ENCODE measurements around the gene PLCZ1. TPM values are rescaled to one million over a fixed set of nuclear protein-coding genes. Genes with fewer than 3 reads are reported as not detected.

PLCZ1 gene
- total and polyA plus RNA-seq, 2 experiments from 2014 or later, result not detected

- no peaks in the 10 kb centered on the region for H3K79me2 ChIP-seq (replicated peaks; ENCODE audit: insufficient read depth)
- H3K36me3 Mint-ChIP-seq (ENCODE audit: low read depth), result no peaks in the 10 kb centered on the region
- H3K4me2 ChIP-seq, result no peak overlapping the region
- no peak overlapping the region for H2AFZ ChIP-seq
- no peak overlapping the region for H3K27ac ChIP-seq (ENCODE audit: low read depth)
- no peaks in the 10 kb centered on the region for H3K9me2 ChIP-seq (ENCODE audit: insufficient read depth)
- H3K27me3 Mint-ChIP-seq (ENCODE audit: insufficient read depth, low read depth, poor library complexity), result peaks cover 2% of the 10 kb centered on the region
- TF ChIP-seq ZNF114 (CRISPR knock-in tag; IDR thresholded peaks at IDR 0.05) (no peak), ZNF462 (CRISPR knock-in tag; IDR thresholded peaks at IDR 0.05) (no peak)
- no peak for ATAC-seq
- no peaks in the 10 kb centered on the region for H3K36me3 ChIP-seq (ENCODE audit: insufficient read depth)
- no peak overlapping the region for H3K4me3 ChIP-seq
- H3K4me1 Mint-ChIP-seq, result no peaks in the 10 kb centered on the region
- H4K20me1 ChIP-seq (replicated peaks; ENCODE audit: insufficient read depth), result no peaks in the 10 kb centered on the region
- H3K9me3 Mint-ChIP-seq, result no peaks in the 10 kb centered on the region
- no peaks in the 10 kb centered on the region for H3K4me1 ChIP-seq (ENCODE audit: insufficient read depth)
- no peaks in the 10 kb centered on the region for H3F3A ChIP-seq (replicated peaks; ENCODE audit: low read depth)
- DNase-seq (ENCODE audit: low spot score), result no peak
- H3K4me3 Mint-ChIP-seq, result no peak overlapping the region
- H3K27ac Mint-ChIP-seq, result no peak overlapping the region
- no peaks in the 10 kb centered on the region for H3K27me3 ChIP-seq (ENCODE audit: insufficient read depth)
Measured at GRCh38 chr12:18653465-18653864, 84.3 kb downstream of the PLCZ1 start.

DNA sequence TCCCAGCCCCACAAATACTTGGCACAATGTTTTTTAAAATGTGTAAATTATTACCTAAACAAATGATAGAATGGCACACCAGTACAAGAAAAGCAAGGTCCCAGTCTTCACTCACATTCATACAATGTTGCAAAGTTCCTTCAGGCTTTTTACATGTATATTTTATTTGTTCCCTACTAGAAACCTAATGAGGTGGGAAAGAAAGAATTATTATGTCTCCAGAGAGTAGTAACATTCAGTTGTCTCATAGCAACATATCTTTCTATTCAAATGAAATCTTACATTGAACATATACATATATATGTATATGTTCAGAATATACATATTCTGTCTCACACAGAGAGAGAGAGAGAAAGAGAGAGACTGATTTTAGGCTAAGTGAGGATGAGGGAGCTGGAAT is 85.2 kb downstream of the PLCZ1 start:
- H3K27ac Mint-ChIP-seq, result no peak overlapping the region
- Histone ChIP-seq H3K4me1 (ENCODE audit: insufficient read depth) (no peaks in the 10 kb centered on the region), H3K4me2 (no peak overlapping the region), H3K27ac (ENCODE audit: low read depth) (no peak overlapping the region), H3K27me3 (ENCODE audit: insufficient read depth) (no peaks in the 10 kb centered on the region), H3K9me2 (ENCODE audit: insufficient read depth) (no peaks in the 10 kb centered on the region), H4K20me1 (replicated peaks; ENCODE audit: insufficient read depth) (no peaks in the 10 kb centered on the region), H2AFZ (no peak overlapping the region), H3K4me3 (no peak overlapping the region), H3K36me3 (ENCODE audit: insufficient read depth) (no peaks in the 10 kb centered on the region), H3K79me2 (replicated peaks; ENCODE audit: insufficient read depth) (no peaks in the 10 kb centered on the region), H3F3A (replicated peaks; ENCODE audit: low read depth) (no peaks in the 10 kb centered on the region)
- H3K36me3 Mint-ChIP-seq (ENCODE audit: low read depth), result no peaks in the 10 kb centered on the region
- no peak for ATAC-seq
- H3K27me3 Mint-ChIP-seq (ENCODE audit: insufficient read depth, low read depth, poor library complexity), result peaks cover 2% of the 10 kb centered on the region
- no peaks in the 10 kb centered on the region for H3K9me3 Mint-ChIP-seq
- H3K4me3 Mint-ChIP-seq, result no peak overlapping the region
- no peaks in the 10 kb centered on the region for H3K4me1 Mint-ChIP-seq
- DNase-seq (ENCODE audit: low spot score), result no peak
- TF ChIP-seq, protein P1, sequence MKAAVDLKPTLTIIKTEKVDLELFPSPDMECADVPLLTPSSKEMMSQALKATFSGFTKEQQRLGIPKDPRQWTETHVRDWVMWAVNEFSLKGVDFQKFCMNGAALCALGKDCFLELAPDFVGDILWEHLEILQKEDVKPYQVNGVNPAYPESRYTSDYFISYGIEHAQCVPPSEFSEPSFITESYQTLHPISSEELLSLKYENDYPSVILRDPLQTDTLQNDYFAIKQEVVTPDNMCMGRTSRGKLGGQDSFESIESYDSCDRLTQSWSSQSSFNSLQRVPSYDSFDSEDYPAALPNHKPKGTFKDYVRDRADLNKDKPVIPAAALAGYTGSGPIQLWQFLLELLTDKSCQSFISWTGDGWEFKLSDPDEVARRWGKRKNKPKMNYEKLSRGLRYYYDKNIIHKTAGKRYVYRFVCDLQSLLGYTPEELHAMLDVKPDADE (IDR thresholded peaks at IDR 0.05), result no peak
- TF ChIP-seq STAT1 (IDR thresholded peaks at IDR 0.05; ENCODE audit: unreplicated experiment) (no peak), ZNF462 (CRISPR knock-in tag; IDR thresholded peaks at IDR 0.05) (no peak), CREB1 (CRISPR knock-in tag; IDR thresholded peaks at IDR 0.05; ENCODE audit: low read depth) (no peak), JUNB (IDR thresholded peaks at IDR 0.05; ENCODE audit: unreplicated experiment) (no peak)

Measured in GM23338 (cell line).